Measurements from ENCODE around the gene SIRPB2. TPM values are rescaled to one million over a fixed set of nuclear protein-coding genes. Genes with fewer than 3 reads are reported as not detected.

The SIRPB2 gene
- total RNA-seq, 1 experiment from 2014 or later: not detected

GRCh38 chr20:1490643-1491195 lies 501 bp downstream of the SIRPB2 start:
- H3K27ac ChIP-seq (ENCODE audit: insufficient read length, low read depth, low read length): no peak overlapping the region
- DNase-seq: no peak
- H3K4me2 ChIP-seq (ENCODE audit: insufficient read depth, insufficient read length, low read length): no peak overlapping the region
- H3T11ph ChIP-seq (ENCODE audit: low read length): no peak overlapping the region
- Mint-ChIP-seq H3K27ac (no peak overlapping the region), H3K4me3 (no peak overlapping the region), H3K9me3 (no peaks in the 10 kb centered on the region), H3K27me3 (ENCODE audit: low read depth) (peaks cover 49% of the 10 kb centered on the region), H3K36me3 (ENCODE audit: insufficient read depth in 1 of 3, low read depth in 3 of 3) (no peaks in the 10 kb centered on the region), H3K4me1 (no peaks in the 10 kb centered on the region)
- H2AFZ ChIP-seq (ENCODE audit: low read length): no peak overlapping the region
- no peak overlapping the region for H4K8ac ChIP-seq (replicated peaks; ENCODE audit: insufficient read length, low read depth, low read length)
- H3K79me2 ChIP-seq (ENCODE audit: insufficient read depth, low read length): no peaks in the 10 kb centered on the region
- no peaks in the 10 kb centered on the region for H3K27me3 ChIP-seq (ENCODE audit: insufficient read depth, low read length)
- no peak overlapping the region for H2BK20ac ChIP-seq (ENCODE audit: low read depth, low read length, poor library complexity, severe bottlenecking)
- no peak overlapping the region for H4K91ac ChIP-seq (ENCODE audit: insufficient read length, low read depth, low read length)
- H4K5ac ChIP-seq (ENCODE audit: insufficient read length, low read depth, low read length): no peak overlapping the region
- no peak overlapping the region for H3K14ac ChIP-seq (ENCODE audit: insufficient read depth, low read length)
- no peak overlapping the region for H3K23ac ChIP-seq (ENCODE audit: insufficient read length, low read depth, low read length)
- no peaks in the 10 kb centered on the region for H3K23me2 ChIP-seq (ENCODE audit: insufficient read length, low read depth, low read length, poor library complexity, severe bottlenecking)
- no peaks in the 10 kb centered on the region for H4K20me1 ChIP-seq (ENCODE audit: control insufficient read depth, insufficient read depth, insufficient read length)
- H3K4me1 ChIP-seq (ENCODE audit: insufficient read depth, low read length): no peaks in the 10 kb centered on the region
- no peak overlapping the region for H2AK5ac ChIP-seq (ENCODE audit: insufficient read length, low read length)
- H3K9me3 ChIP-seq (ENCODE audit: control insufficient read depth, low read depth, low read length): no peaks in the 10 kb centered on the region
- H2BK120ac ChIP-seq (ENCODE audit: low read depth, low read length, poor library complexity, severe bottlenecking): no peak overlapping the region
- H3K9ac ChIP-seq (ENCODE audit: extremely low read depth, insufficient read length, low read length): no peak overlapping the region
- no CpG with 5 or more reads among the region's 9 CpGs for WGBS (ENCODE audit: extremely low coverage, insufficient read length, low lambda C conversion rate)
- TF ChIP-seq CTCF (conservative IDR thresholded peaks at IDR 0.05): no peak
- no peak overlapping the region for H2BK12ac ChIP-seq (ENCODE audit: insufficient read length, low read depth, low read length)
- no peak overlapping the region for H2BK15ac ChIP-seq (ENCODE audit: low read depth, low read length)
- H3K56ac ChIP-seq (ENCODE audit: insufficient read length, low read depth, low read length): no peak overlapping the region
- H2BK5ac ChIP-seq (ENCODE audit: insufficient read length, low read length): no peak overlapping the region
- no peak overlapping the region for H3K4ac ChIP-seq (ENCODE audit: low read depth, low read length)
- H3K79me1 ChIP-seq (ENCODE audit: insufficient read depth, low read depth, low read length, poor library complexity, severe bottlenecking): no peaks in the 10 kb centered on the region
- H3K18ac ChIP-seq (ENCODE audit: insufficient read length, low read depth, low read length): no peak overlapping the region
